B cell (primary cell): Measurements from ENCODE around the gene TMA7. TPM values are rescaled to one million over a fixed set of nuclear protein-coding genes. Genes with fewer than 3 reads are reported as not detected.

ENCODE experiments used
- ATAC-seq: fragments of 200-7000 bp; cut with Tn5 transposase; one replicate; pipeline ENCODE4 v1.10.0; 2021; ENCODE audit warnings: low read depth, mild to moderate bottlenecking, moderate number of reproducible peaks, moderate library complexity
- CTCF ChIA-PET: fragments of 350-600 bp; sonication (Branson Sonifier 250); formaldehyde crosslinking; loops from one replicate; lab custom pipeline; 2021; ENCODE audit warnings: antibody characterized with exemption, inconsistent platforms; lab: Charles Lee
- POLR2A ChIA-PET: fragments of 350-600 bp; sonication (Branson Sonifier 250); formaldehyde crosslinking; loops from one replicate; lab custom pipeline; 2021; ENCODE audit warnings: antibody characterized with exemption; lab: Charles Lee
- DNase-seq: peaks from one replicate; pipeline ENCODE4 v3.0.0; 2013
- H2AFZ ChIP-seq: 2 replicates; pipeline ENCODE4 v1.6.1; 2012; ENCODE audit warnings: mild to moderate bottlenecking, low read depth, low read length; ENCODE audit not compliant: insufficient read depth, poor library complexity, severe bottlenecking
- H3K27ac ChIP-seq, 2 donors: 1 replicate in 1 of 2; 2 replicates in 1 of 2; pipeline ENCODE4 v1.5.1; 2012 to 2013; ENCODE audit warnings: low read length in 2 of 2, mild to moderate bottlenecking in 2 of 2, moderate library complexity in 1 of 2
- H3K27me3 ChIP-seq, 4 experiments: fragments of 200-600 bp in 1 of 4; sonication (generic) in 1 of 4; replicated peaks in 1 of 4; 1 replicate in 2 of 4; 2 replicates in 2 of 4; pipeline versions ENCODE4 v1.6.1 to v1.7.0; 2013 to 2016; ENCODE audit warnings: low read length in 3 of 4, mild to moderate bottlenecking in 2 of 4, mixed read lengths in 1 of 4, moderate library complexity in 1 of 4; ENCODE audit not compliant: insufficient read depth in 4 of 4, control insufficient read depth in 3 of 4; ENCODE audit errors: control extremely low read depth in 1 of 4
- H3K36me3 ChIP-seq, 2 experiments: replicated peaks in 1 of 2; 1 replicate in 1 of 2; 2 replicates in 1 of 2; pipeline versions ENCODE4 v1.6.1 to v1.7.1; 2013; ENCODE audit warnings: low read length in 1 of 2; ENCODE audit not compliant: insufficient read depth in 2 of 2, control insufficient read depth in 1 of 2; ENCODE audit errors: control extremely low read depth in 1 of 2, extremely low read depth in 1 of 2
- H3K4me1 ChIP-seq, 2 donors: fragments of 200-600 bp in 1 of 2; sonication (generic) in 1 of 2; 1 replicate in 1 of 2; 2 replicates in 1 of 2; pipeline versions ENCODE4 v1.5.1 to v1.6.1; 2013 to 2017; ENCODE audit warnings: low read length in 2 of 2; ENCODE audit not compliant: control insufficient read depth in 2 of 2, insufficient read depth in 2 of 2
- H3K4me2 ChIP-seq: replicated peaks from 2 replicates; pipeline ENCODE3; 2012; ENCODE audit warnings: mild to moderate bottlenecking, low read depth, low read length; ENCODE audit not compliant: poor library complexity, severe bottlenecking
- H3K4me3 ChIP-seq, 5 experiments: fragments of 200-600 bp in 1 of 5; sonication (generic) in 1 of 5; 1 replicate in 3 of 5; 2 replicates in 2 of 5; pipeline versions ENCODE4 v1.5.1 to v1.7.0; 2011 to 2016; ENCODE audit warnings: low read length in 4 of 5, mild to moderate bottlenecking in 4 of 5, low read depth in 2 of 5, control low read depth in 1 of 5, moderate library complexity in 1 of 5; ENCODE audit not compliant: insufficient read depth in 1 of 5; ENCODE audit errors: control extremely low read depth in 1 of 5, extremely low read depth in 1 of 5
- H3K79me2 ChIP-seq: fragments of 200-600 bp; sonication (generic); one replicate; pipeline ENCODE4 v1.6.0; 2016; ENCODE audit warnings: low read length; ENCODE audit not compliant: control insufficient read depth, insufficient read depth
- H3K9ac ChIP-seq: fragments of 200-600 bp; sonication (generic); 2 replicates; pipeline ENCODE4 v1.6.1; 2017; ENCODE audit warnings: mild to moderate bottlenecking, low read length, moderate library complexity
- H3K9me3 ChIP-seq, 3 donors: one replicate each; pipeline versions ENCODE4 v1.6.1 to v1.7.1; 2013; ENCODE audit warnings: low read length in 2 of 3; ENCODE audit not compliant: control insufficient read depth in 2 of 3, insufficient read depth in 1 of 3; ENCODE audit errors: control extremely low read depth in 1 of 3
- H4K20me1 ChIP-seq: 2 replicates; pipeline ENCODE4 v1.6.0; 2012; ENCODE audit warnings: mild to moderate bottlenecking, low read length; ENCODE audit not compliant: insufficient read depth, control insufficient read depth, poor library complexity, severe bottlenecking
- H3K27ac Mint-ChIP-seq: one replicate; pipeline ENCODE4 v1.8.0; 2021; ENCODE audit warnings: mixed read lengths
- H3K27me3 Mint-ChIP-seq: one replicate; pipeline ENCODE4 v1.8.0; 2021; ENCODE audit warnings: mixed read lengths
- H3K4me1 Mint-ChIP-seq: one replicate; pipeline ENCODE4 v1.8.0; 2021; ENCODE audit warnings: mixed read lengths
- H3K4me3 Mint-ChIP-seq: one replicate; pipeline ENCODE4 v1.8.0; 2021; ENCODE audit warnings: mixed read lengths
- H3K9me3 Mint-ChIP-seq: one replicate; pipeline ENCODE4 v1.8.0; 2022; ENCODE audit warnings: mixed read lengths; ENCODE audit not compliant: insufficient read depth
- CTCF ChIP-seq: fragments of 200-600 bp; IDR thresholded peaks from one replicate; pipeline ENCODE4 v1.8.0; 2022; ENCODE audit warnings: antibody characterized with exemption, mild to moderate bottlenecking
- EZH2 ChIP-seq: IDR thresholded peaks from 2 replicates; pipeline ENCODE4 v1.6.1; 2012; ENCODE audit warnings: borderline replicate concordance, low read depth, mild to moderate bottlenecking, moderate library complexity, low read length; ENCODE audit not compliant: insufficient read depth, poor library complexity, severe bottlenecking
- WGBS: methylation state at CpG from one replicate; pipeline ENCODE4 v1.1.5; 2013; ENCODE audit warnings: missing lambda C conversion rate; ENCODE audit not compliant: insufficient coverage; 5-methylcytosine and 5-hydroxymethylcytosine counted together
- intact Hi-C: fragments of 100-400 bp; cut with micrococcal nuclease; formaldehyde crosslinking; loops from one replicate; pipeline ENCODE4 v1.10.0; 2022
- polyA plus RNA-seq: library from polyadenylated mRNA; depleted of rRNA; stranded (reverse); fragments of >200 nt; gene quantifications from 2 replicates; pipeline ENCODE4 v1.2.3, GENCODE V29; 2012
- total RNA-seq, 2 donors: library from RNA; stranded (reverse); fragments of 120-200 nt in 1 of 2; gene quantifications; 1 replicate in 1 of 2; 2 replicates in 1 of 2; pipeline versions ENCODE4 v1.2.3 to v1.2.4, GENCODE V29; 2013 to 2022

Gene TMA7
- total and polyA plus RNA-seq, 2 donors (not counting 1 experiment from before 2014, with no cell fraction given): 169 to 194 TPM

- H3K79me2 ChIP-seq: no peaks in the 10 kb centered on the region
These were observed 13.6 kb upstream of the TMA7 start for GRCh38 chr3:48426401-48426909.

More at GRCh38 chr3:48426401-48426909, 13.6 kb upstream of the TMA7 start:
- Mint-ChIP-seq H3K9me3 (no peaks in the 10 kb centered on the region), H3K4me1 (peaks cover 12% of the 10 kb centered on the region), H3K27ac (no peak overlapping the region), H3K27me3 (peaks cover 16% of the 10 kb centered on the region), H3K4me3 (no peak overlapping the region)
- 82% methylated on average over 11 of the region's 11 CpGs for WGBS
- H3K36me3 ChIP-seq: no peaks in the 10 kb centered on the region
- no peaks in the 10 kb centered on the region for H4K20me1 ChIP-seq
- intact Hi-C loops: no loop called here
- no peak overlapping the region for H3K4me2 ChIP-seq
- peaks cover 0 to 9% (median 3%) of the 10 kb centered on the region in 4 experiments for H3K27me3 ChIP-seq
- H3K4me3 ChIP-seq: no peak overlapping the region
- no peak overlapping the region for H2AFZ ChIP-seq
- TF ChIP-seq EZH2 (no peak), CTCF (no peak)
- H3K27ac ChIP-seq: no peak overlapping the region
- ChIA-PET POLR2A (no interaction called here), CTCF (interaction anchor here (1.5 kb wide), 1 partner anchor 10 kb away, joined by 7 read pairs; no protein-coding TSS in a partner anchor)
- peaks cover 6 to 9% of the 10 kb centered on the region in 2 donors for H3K4me1 ChIP-seq
- H3K9ac ChIP-seq: no peak overlapping the region
- H3K9me3 ChIP-seq: peaks cover 0 to 3% (median 0%) of the 10 kb centered on the region in 3 donors
- ATAC-seq: no peak
- DNase-seq: no peak
